ENCODE data around the gene AJAP1. TPM values are rescaled to one million over a fixed set of nuclear protein-coding genes. Genes with fewer than 3 reads are reported as not detected.

AJAP1 gene
- total RNA-seq, 2 experiments from 2014 or later, result 0.39 to 0.47 TPM

DNA sequence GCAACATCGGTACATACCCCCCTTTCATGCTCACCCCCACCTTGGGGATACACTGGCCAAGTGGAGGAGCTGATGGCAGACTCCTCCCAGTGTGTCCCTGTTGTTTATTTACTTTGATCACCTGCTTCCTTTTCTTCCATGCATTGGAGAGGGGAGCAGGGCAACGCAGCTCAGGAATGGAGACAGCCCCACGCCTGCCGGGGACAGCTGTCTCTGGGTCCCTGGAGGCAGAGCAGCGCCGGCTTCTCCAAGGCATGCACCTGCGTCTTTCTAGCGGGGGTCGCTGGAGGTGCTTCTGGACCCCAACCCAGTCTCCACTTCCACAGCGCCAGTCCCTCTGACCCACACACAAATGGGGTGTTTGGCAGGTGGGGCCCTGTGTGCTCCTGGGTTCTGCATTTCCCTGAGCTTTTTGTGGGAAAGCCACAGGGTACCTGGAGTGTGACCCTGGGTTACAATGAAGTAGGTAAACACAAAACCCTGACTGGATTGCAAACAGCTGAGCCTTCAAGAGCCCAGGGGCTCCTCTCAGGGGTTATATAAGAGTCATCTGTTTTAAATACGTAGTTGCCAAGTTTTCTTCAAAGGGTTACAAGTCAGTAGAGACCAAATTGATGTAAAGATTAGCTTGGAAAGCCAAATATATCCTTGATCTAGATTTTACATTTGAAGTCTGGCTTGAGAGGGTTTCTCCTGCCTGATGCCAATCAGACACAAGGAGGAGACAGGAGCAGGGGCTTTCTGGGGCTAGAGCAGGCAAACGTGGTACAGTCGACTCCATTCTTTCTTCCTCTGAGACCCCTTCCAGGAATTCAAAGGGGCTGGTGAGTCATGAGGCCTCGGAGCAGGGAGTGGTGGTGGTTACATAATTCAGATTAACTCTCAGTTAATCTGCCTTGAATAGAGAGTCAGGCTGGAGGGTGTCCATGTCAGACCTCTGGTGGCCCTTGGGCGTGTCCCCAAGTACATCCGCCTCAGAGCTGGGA is 4.5 kb downstream of the AJAP1 start:
- TF ChIP-seq, protein P1, sequence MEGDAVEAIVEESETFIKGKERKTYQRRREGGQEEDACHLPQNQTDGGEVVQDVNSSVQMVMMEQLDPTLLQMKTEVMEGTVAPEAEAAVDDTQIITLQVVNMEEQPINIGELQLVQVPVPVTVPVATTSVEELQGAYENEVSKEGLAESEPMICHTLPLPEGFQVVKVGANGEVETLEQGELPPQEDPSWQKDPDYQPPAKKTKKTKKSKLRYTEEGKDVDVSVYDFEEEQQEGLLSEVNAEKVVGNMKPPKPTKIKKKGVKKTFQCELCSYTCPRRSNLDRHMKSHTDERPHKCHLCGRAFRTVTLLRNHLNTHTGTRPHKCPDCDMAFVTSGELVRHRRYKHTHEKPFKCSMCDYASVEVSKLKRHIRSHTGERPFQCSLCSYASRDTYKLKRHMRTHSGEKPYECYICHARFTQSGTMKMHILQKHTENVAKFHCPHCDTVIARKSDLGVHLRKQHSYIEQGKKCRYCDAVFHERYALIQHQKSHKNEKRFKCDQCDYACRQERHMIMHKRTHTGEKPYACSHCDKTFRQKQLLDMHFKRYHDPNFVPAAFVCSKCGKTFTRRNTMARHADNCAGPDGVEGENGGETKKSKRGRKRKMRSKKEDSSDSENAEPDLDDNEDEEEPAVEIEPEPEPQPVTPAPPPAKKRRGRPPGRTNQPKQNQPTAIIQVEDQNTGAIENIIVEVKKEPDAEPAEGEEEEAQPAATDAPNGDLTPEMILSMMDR (IDR thresholded peaks at IDR 0.05), result no peak
- Histone ChIP-seq H3K36me3 (ENCODE audit: insufficient read depth, low read length) (no peaks in the 10 kb centered on the region), H3K4me1 (ENCODE audit: insufficient read depth, low read length) (no peaks in the 10 kb centered on the region), H3K27ac (ENCODE audit: low read depth in 1 of 2, low read length in 2 of 2) (no peak overlapping the region), H3K4me3 (ENCODE audit: low read length) (no peak overlapping the region), H3K9me3 (ENCODE audit: control insufficient read depth in 1 of 2, insufficient read depth in 1 of 2, low read length in 2 of 2) (peaks cover 0 to 8% of the 10 kb centered on the region in 2 experiments), H3K27me3 (ENCODE audit: control insufficient read depth in 1 of 2, insufficient read depth in 2 of 2, low read length in 2 of 2) (peaks cover 25 to 35% of the 10 kb centered on the region in 2 experiments)
- ChIA-PET CTCF (no interaction called here), POLR2A (no interaction called here)
- intact Hi-C loops (cut with DNase I, micrococcal nuclease), result loop anchor here in 1 of 2 experiments (10.0 kb wide), 1 partner anchor 1316 kb away; no protein-coding TSS in a partner anchor
- no peak for ATAC-seq (ENCODE audit: poor library complexity)
- peaks cover 63% of the 10 kb centered on the region for H3K27me3 Mint-ChIP-seq
- H3K9me3 Mint-ChIP-seq, result no peaks in the 10 kb centered on the region
- no peaks in the 10 kb centered on the region for H3K36me3 Mint-ChIP-seq (ENCODE audit: low read depth)
- H3K27ac Mint-ChIP-seq, result no peak overlapping the region
- H3K4me1 Mint-ChIP-seq (ENCODE audit: low read depth), result peaks cover 8% of the 10 kb centered on the region
- DNase-seq, result no peak
- no peak overlapping the region for H3K4me3 Mint-ChIP-seq

DNA sequence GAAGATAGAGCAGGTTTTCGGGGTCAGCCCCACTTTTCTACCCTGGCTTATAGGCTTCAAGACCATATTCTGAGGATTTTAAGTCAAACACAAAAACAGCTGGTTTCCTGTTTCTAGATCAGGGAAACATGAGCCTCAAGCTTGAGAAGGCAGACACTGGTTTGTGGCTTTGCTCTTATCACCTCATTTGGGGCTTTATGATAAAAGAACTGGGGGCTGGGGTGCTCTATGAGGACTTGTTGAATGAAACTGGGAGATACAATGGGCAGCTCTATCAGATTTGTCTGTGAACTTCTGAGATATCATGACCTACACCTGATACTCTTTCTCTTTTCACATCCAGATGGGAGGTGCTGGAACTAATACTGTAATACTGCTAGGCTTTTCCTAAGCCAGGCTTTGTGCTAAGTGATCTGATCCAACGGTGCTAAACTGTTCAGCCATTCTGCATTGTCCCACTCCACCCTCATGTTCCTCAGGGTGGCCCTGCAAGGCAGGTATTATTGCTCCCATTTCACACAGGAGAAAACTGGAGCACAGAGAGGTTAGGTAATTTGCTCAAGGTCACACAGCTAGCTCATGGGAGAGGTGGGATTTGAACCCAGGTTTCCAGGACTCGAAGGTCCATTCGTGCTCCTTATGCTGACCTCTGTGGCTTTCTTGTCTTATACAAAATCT is 6.6 kb downstream of the AJAP1 start:
- peaks cover 70% of the 10 kb centered on the region for H3K27me3 Mint-ChIP-seq
- Histone ChIP-seq H3K4me3 (ENCODE audit: low read length) (no peak overlapping the region), H3K36me3 (ENCODE audit: insufficient read depth, low read length) (no peaks in the 10 kb centered on the region), H3K9me3 (ENCODE audit: control insufficient read depth in 1 of 2, insufficient read depth in 1 of 2, low read length in 2 of 2) (peaks cover 0 to 11% of the 10 kb centered on the region in 2 experiments), H3K4me1 (ENCODE audit: insufficient read depth, low read length) (no peaks in the 10 kb centered on the region), H3K27ac (ENCODE audit: low read depth in 1 of 2, low read length in 2 of 2) (no peak overlapping the region), H3K27me3 (ENCODE audit: control insufficient read depth in 1 of 2, insufficient read depth in 2 of 2, low read length in 2 of 2) (peaks cover 23 to 32% of the 10 kb centered on the region in 2 experiments)
- ATAC-seq (ENCODE audit: poor library complexity), result no peak
- H3K4me3 Mint-ChIP-seq, result no peak overlapping the region
- intact Hi-C loops (cut with DNase I, micrococcal nuclease), result no loop called here
- no peak for DNase-seq
- no peaks in the 10 kb centered on the region for H3K36me3 Mint-ChIP-seq (ENCODE audit: low read depth)
- no peaks in the 10 kb centered on the region for H3K9me3 Mint-ChIP-seq
- TF ChIP-seq, protein P1 (IDR thresholded peaks at IDR 0.05), result no peak
- H3K4me1 Mint-ChIP-seq (ENCODE audit: low read depth), result peaks cover 8% of the 10 kb centered on the region
- CTCF ChIA-PET, result no interaction called here
- POLR2A ChIA-PET, result no interaction called here
- H3K27ac Mint-ChIP-seq, result no peak overlapping the region

- intact Hi-C loops (cut with DNase I, micrococcal nuclease), result no loop called here
- H3K4me3 Mint-ChIP-seq, result no peak overlapping the region
Observed at GRCh38 chr1:4661595-4661917, 7.1 kb downstream of the AJAP1 start.

More at GRCh38 chr1:4661595-4661917, 7.1 kb downstream of the AJAP1 start:
- no peak for DNase-seq
- Histone ChIP-seq H3K36me3 (ENCODE audit: insufficient read depth, low read length) (no peaks in the 10 kb centered on the region), H3K27me3 (ENCODE audit: control insufficient read depth in 1 of 2, insufficient read depth in 2 of 2, low read length in 2 of 2) (peaks cover 23 to 27% of the 10 kb centered on the region in 2 experiments), H3K4me1 (ENCODE audit: insufficient read depth, low read length) (no peaks in the 10 kb centered on the region), H3K9me3 (ENCODE audit: control insufficient read depth in 1 of 2, insufficient read depth in 1 of 2, low read length in 2 of 2) (peaks cover 0 to 16% of the 10 kb centered on the region in 2 experiments), H3K4me3 (ENCODE audit: low read length) (no peak overlapping the region), H3K27ac (ENCODE audit: low read depth in 1 of 2, low read length in 2 of 2) (no peak overlapping the region)
- ChIA-PET CTCF (no interaction called here), POLR2A (no interaction called here)
- peaks cover 66% of the 10 kb centered on the region for H3K27me3 Mint-ChIP-seq
- no peaks in the 10 kb centered on the region for H3K36me3 Mint-ChIP-seq (ENCODE audit: low read depth)
- H3K9me3 Mint-ChIP-seq, result no peaks in the 10 kb centered on the region
- peaks cover 4% of the 10 kb centered on the region for H3K4me1 Mint-ChIP-seq (ENCODE audit: low read depth)
- no peak for ATAC-seq (ENCODE audit: poor library complexity)
- TF ChIP-seq, protein P1 (IDR thresholded peaks at IDR 0.05), result no peak
- H3K27ac Mint-ChIP-seq, result no peak overlapping the region
